K562 (cell line): Measurements from ENCODE around the gene RSPH1. TPM values are rescaled to one million over a fixed set of nuclear protein-coding genes. Genes with fewer than 3 reads are reported as not detected.

Experiments used
- ATAC-seq: fragments of 200-7000 bp; cut with Tn5 transposase; 3 replicates; pipeline ENCODE4 v1.9.1; 2020; ENCODE audit warnings: moderate library complexity
- BruUV-seq: library from RNA; stranded (reverse); fragments of 400-500 nt; replicated peaks from 2 replicates; lab custom pipeline; 2021; lab: Mats Ljungman, UMichigan
- CTCF ChIA-PET: fragments of 300-600 bp; formaldehyde crosslinking; extraction: SDS; loops from one replicate; lab custom pipeline; 2021; ENCODE audit warnings: low intra/inter-chr PET ratio; lab: Yijun Ruan, JAX
- POLR2A ChIA-PET: fragments of 300-600, 350-650 bp; sonication (Branson Sonifier 250); formaldehyde crosslinking; extraction: SDS; loops from one replicate; lab custom pipeline; 2021; ENCODE audit warnings: antibody characterized with exemption, inconsistent platforms; lab: Yijun Ruan, JAX
- DNase-seq, 4 experiments: peaks; one replicate each; pipeline versions ENCODE4 v3.0.0 to v3.0.0-alpha.2; 2011 to 2018; ENCODE audit warnings: low spot score in 3 of 4, mixed read lengths in 3 of 4; ENCODE audit errors: extremely low read depth in 1 of 4
- FAIRE-seq: peaks from 2 replicates; lab custom pipeline; 2011; peaks lifted over from hg19 to GRCh38; lab: Jason Lieb, UNC
- H2AFZ ChIP-seq: 2 replicates; pipeline ENCODE4 v1.6.0; 2011; ENCODE audit warnings: low read depth, low read length, control low read depth, inconsistent platforms
- H3K27ac ChIP-seq: fragments of 200-600 bp; 3 replicates; pipeline ENCODE4 v1.8.0; 2011; ENCODE audit warnings: low read depth, mild to moderate bottlenecking, control low read depth, inconsistent platforms, low read length, moderate library complexity, mixed read lengths; ENCODE audit errors: extremely low read depth
- H3K27me3 ChIP-seq, 2 experiments: fragments of 300-600 bp in 1 of 2; 2 replicates in 1 of 2; 3 replicates in 1 of 2; pipeline versions ENCODE4 v1.6.0 to v1.8.0; 2011; ENCODE audit warnings: inconsistent platforms in 2 of 2, low read length in 2 of 2, mild to moderate bottlenecking in 1 of 2, mixed read lengths in 1 of 2, moderate library complexity in 1 of 2; ENCODE audit not compliant: control insufficient read depth in 2 of 2, insufficient read depth in 2 of 2
- H3K36me3 ChIP-seq: fragments of 300-600 bp; 3 replicates; pipeline ENCODE4 v1.8.0; 2011; ENCODE audit warnings: mild to moderate bottlenecking, low read length, inconsistent platforms; ENCODE audit not compliant: control insufficient read depth, insufficient read depth
- H3K4me1 ChIP-seq, 2 experiments: fragments of 200-600 bp in 1 of 2; replicated peaks in 1 of 2; 2 replicates in 1 of 2; 3 replicates in 1 of 2; pipeline versions ENCODE4 v1.5.1 to v1.8.0; 2011; ENCODE audit warnings: inconsistent platforms in 2 of 2, low read length in 2 of 2, mild to moderate bottlenecking in 1 of 2, mixed read lengths in 1 of 2, moderate library complexity in 1 of 2; ENCODE audit not compliant: control insufficient read depth in 2 of 2, insufficient read depth in 2 of 2
- H3K4me2 ChIP-seq: 2 replicates; pipeline ENCODE4 v1.6.1; 2011; ENCODE audit warnings: low read length, control low read depth, inconsistent platforms, mixed read lengths; ENCODE audit not compliant: insufficient read depth
- H3K4me3 ChIP-seq: fragments of 200-600 bp; sonication (generic), shearing (Covaris generic); 2 replicates; pipeline ENCODE4 v1.5.1; 2016; ENCODE audit warnings: control low read depth, inconsistent platforms
- H3K79me2 ChIP-seq: fragments of 200-600 bp; 3 replicates; pipeline ENCODE4 v1.8.0; 2011; ENCODE audit warnings: low read length, inconsistent platforms; ENCODE audit not compliant: control insufficient read depth, insufficient read depth
- H3K9ac ChIP-seq, 2 experiments: 2 replicates each; pipeline versions ENCODE4 v1.6.0 to v1.6.1; 2011; ENCODE audit warnings: low read depth in 2 of 2, low read length in 2 of 2, control low read depth in 1 of 2, inconsistent platforms in 1 of 2, mild to moderate bottlenecking in 1 of 2, mixed read lengths in 1 of 2; ENCODE audit not compliant: insufficient read depth in 1 of 2
- H3K9me1 ChIP-seq: one replicate; pipeline ENCODE4 v1.6.0; 2011; ENCODE audit warnings: inconsistent platforms, mild to moderate bottlenecking, low read length, moderate library complexity; ENCODE audit not compliant: control insufficient read depth, insufficient read depth
- H3K9me3 ChIP-seq: replicated peaks from 2 replicates; pipeline ENCODE4 v1.5.1; 2011; ENCODE audit warnings: low read depth, low read length, inconsistent platforms; ENCODE audit not compliant: control insufficient read depth, insufficient read depth
- H4K20me1 ChIP-seq: replicated peaks from 2 replicates; pipeline ENCODE4 v1.6.1; 2011; ENCODE audit warnings: low read length, inconsistent platforms, mixed read lengths; ENCODE audit not compliant: control insufficient read depth, insufficient read depth
- POLR2AphosphoS2 ChIP-seq: IDR thresholded peaks from 2 replicates; pipeline ENCODE4 v1.6.1; 2012; ENCODE audit warnings: low read length, improper control_type of control experiment
- ZNF121 ChIP-seq: sonication (generic); formaldehyde crosslinking; conservative IDR thresholded peaks from 2 replicates; pipeline ENCODE4 v1.8.0; 2022; ENCODE audit warnings: missing genetic modification reagents
- WGBS: fragments of 100-300 bp; shearing (Covaris generic); methylation state at CpG from one replicate; pipeline ENCODE4 v1.1.6; 2016; ENCODE audit warnings: low coverage, mixed read lengths; ENCODE audit not compliant: insufficient coverage; ENCODE audit errors: missing lambda C conversion rate; 5-methylcytosine and 5-hydroxymethylcytosine counted together
- in situ Hi-C: fragments of 300-500 bp; cut with MboI; formaldehyde crosslinking; loops from 4 replicates; pipeline ENCODE4 v1.15.0; 2018; ENCODE audit warnings: inconsistent platforms, mixed read lengths
- intact Hi-C: fragments of 100-400 bp; cut with micrococcal nuclease; formaldehyde crosslinking; loops from 2 replicates; pipeline ENCODE4 v1.14.2; 2022
- polyA plus RNA-seq, 8 experiments: library from polyadenylated mRNA; depleted of rRNA in 4 of 8; stranded (reverse) in 5 of 8; unstranded in 3 of 8; fragments of >200 nt; fragmentation: Nextera tagmentation in 2 of 8; fragmentation: Illumina TruSeq in 1 of 8; extraction: Ambion mirVana in 2 of 8; extraction: Trizol in 1 of 8; gene quantifications; 2 replicates each; pipeline versions ENCODE4 v1.2.1 to v1.2.3, GENCODE V29; 2011 to 2014; ENCODE audit warnings: inconsistent platforms in 1 of 8, missing spikeins in 1 of 8
- total RNA-seq, 7 experiments: library from RNA; depleted of rRNA in 6 of 7; stranded (reverse); fragments of >200 nt in 6 of 7; fragmentation: Illumina TruSeq in 2 of 7; extraction: Trizol in 2 of 7; gene quantifications; 2 replicates each; pipeline versions ENCODE4 v1.2.1 to v1.2.3, GENCODE V29; 2011 to 2021; ENCODE audit warnings: low replicate concordance in 1 of 7
- TF ChIP-seq, protein P1 (sequence below): fragments of 450-650 bp; formaldehyde crosslinking; IDR thresholded peaks from 2 replicates; pipeline ENCODE4 v1.4.0; 2022; ENCODE audit warnings: mild to moderate bottlenecking, moderate library complexity
- TF ChIP-seq, protein P2 (sequence below): sonication (generic); formaldehyde crosslinking; IDR thresholded peaks from 2 replicates; pipeline ENCODE4 v1.8.1; 2023; ENCODE audit warnings: mild to moderate bottlenecking, missing genetic modification reagents
- TF ChIP-seq, protein P3 (sequence below): sonication (generic); formaldehyde crosslinking; IDR thresholded peaks from 2 replicates; pipeline ENCODE4 v1.8.0; 2022; ENCODE audit warnings: mild to moderate bottlenecking, missing genetic modification reagents

The RSPH1 gene
- total and polyA plus RNA-seq, 9 of the 15 experiments (the other 6 are each of a cell fraction or from before 2014, with no cell fraction given): 0.17 TPM; not detected in 8

DNA sequence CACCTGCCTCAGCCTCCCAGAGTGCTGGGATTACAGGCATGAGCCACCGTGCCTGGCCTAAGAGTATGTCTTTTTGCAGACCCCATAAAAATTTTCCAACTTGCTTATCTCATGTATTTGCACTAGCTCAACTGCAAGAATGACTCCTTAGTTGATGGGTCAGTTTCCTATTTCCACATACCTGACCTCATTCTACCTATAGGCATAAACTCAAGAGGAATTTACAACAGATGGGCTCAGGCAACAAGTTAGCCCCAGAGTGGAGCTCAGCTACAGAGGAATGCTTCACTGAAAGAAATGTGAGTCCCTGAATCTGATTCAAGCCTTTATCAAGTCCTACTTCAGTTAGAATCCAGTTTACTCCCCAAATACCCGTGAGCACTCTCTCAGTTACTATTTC, 12.3 kb upstream of the RSPH1 start:
- 0 out of 2 replicates have a peak, but pooled peaks have one; percentile 0 for TF ChIP-seq ZNF121 (CRISPR knock-in tag)
- no peak for TF ChIP-seq POLR2AphosphoS2
- TF ChIP-seq, protein P1, sequence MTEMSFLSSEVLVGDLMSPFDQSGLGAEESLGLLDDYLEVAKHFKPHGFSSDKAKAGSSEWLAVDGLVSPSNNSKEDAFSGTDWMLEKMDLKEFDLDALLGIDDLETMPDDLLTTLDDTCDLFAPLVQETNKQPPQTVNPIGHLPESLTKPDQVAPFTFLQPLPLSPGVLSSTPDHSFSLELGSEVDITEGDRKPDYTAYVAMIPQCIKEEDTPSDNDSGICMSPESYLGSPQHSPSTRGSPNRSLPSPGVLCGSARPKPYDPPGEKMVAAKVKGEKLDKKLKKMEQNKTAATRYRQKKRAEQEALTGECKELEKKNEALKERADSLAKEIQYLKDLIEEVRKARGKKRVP: no peak
- TF ChIP-seq, protein P2, sequence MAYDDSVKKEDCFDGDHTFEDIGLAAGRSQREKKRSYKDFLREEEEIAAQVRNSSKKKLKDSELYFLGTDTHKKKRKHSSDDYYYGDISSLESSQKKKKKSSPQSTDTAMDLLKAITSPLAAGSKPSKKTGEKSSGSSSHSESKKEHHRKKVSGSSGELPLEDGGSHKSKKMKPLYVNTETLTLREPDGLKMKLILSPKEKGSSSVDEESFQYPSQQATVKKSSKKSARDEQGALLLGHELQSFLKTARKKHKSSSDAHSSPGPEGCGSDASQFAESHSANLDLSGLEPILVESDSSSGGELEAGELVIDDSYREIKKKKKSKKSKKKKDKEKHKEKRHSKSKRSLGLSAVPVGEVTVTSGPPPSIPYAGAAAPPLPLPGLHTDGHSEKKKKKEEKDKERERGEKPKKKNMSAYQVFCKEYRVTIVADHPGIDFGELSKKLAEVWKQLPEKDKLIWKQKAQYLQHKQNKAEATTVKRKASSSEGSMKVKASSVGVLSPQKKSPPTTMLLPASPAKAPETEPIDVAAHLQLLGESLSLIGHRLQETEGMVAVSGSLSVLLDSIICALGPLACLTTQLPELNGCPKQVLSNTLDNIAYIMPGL (CRISPR knock-in tag): no peak
- TF ChIP-seq, protein P3, sequence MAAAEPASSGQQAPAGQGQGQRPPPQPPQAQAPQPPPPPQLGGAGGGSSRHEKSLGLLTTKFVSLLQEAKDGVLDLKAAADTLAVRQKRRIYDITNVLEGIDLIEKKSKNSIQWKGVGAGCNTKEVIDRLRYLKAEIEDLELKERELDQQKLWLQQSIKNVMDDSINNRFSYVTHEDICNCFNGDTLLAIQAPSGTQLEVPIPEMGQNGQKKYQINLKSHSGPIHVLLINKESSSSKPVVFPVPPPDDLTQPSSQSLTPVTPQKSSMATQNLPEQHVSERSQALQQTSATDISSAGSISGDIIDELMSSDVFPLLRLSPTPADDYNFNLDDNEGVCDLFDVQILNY (CRISPR knock-in tag): no peak
- ATAC-seq: no peak
- FAIRE-seq: no peak
- no peaks in the 10 kb centered on the region for H3K79me2 ChIP-seq
- BruUV-seq: no TSS peak
- peaks cover 20% of the 10 kb centered on the region in 2 experiments; a peak in 4 of 5 replicates for H3K27me3 ChIP-seq
- DNase-seq: no peak
- no peaks in the 10 kb centered on the region for H3K9me1 ChIP-seq
- POLR2A ChIA-PET: interaction anchor here (1.5 to 2.0 kb wide), 2 partner anchors 13 to 19 kb away, joined by 3 to 7 read pairs; partner anchors contain the start of gene RSPH1
- no peaks in the 10 kb centered on the region for H3K9me3 ChIP-seq
- CTCF ChIA-PET: no interaction called here
- H3K4me3 ChIP-seq: no peak overlapping the region
- in situ Hi-C loops (no loop called here), intact Hi-C loops (no loop called here)
- no peak overlapping the region for H3K4me2 ChIP-seq
- H3K9ac ChIP-seq: no peak overlapping the region
- peaks cover 0 to 5% of the 10 kb centered on the region in 2 experiments; a peak in 1 of 5 replicates for H3K4me1 ChIP-seq
- 6% methylated on average over 2 of the region's 2 CpGs for WGBS
- no peak overlapping the region for H3K27ac ChIP-seq
- no peaks in the 10 kb centered on the region for H4K20me1 ChIP-seq
- no peaks in the 10 kb centered on the region for H3K36me3 ChIP-seq
- no peak overlapping the region for H2AFZ ChIP-seq
